K562 (cell line): ENCODE measurements around the gene DBP. TPM values are rescaled to one million over a fixed set of nuclear protein-coding genes. Genes with fewer than 3 reads are reported as not detected.

Source experiments
- BCOR ChIP-seq: fragments of 450-650 bp; IDR thresholded peaks from 2 replicates; pipeline ENCODE4 v1.6.1; 2016
- CCAR2 ChIP-seq: fragments of 200-400 bp; formaldehyde crosslinking; IDR thresholded peaks from 2 replicates; pipeline ENCODE4 v1.6.1; 2017; ENCODE audit warnings: mild to moderate bottlenecking, low read depth, low read length
- FOSL1 ChIP-seq: fragments of 200-800 bp; sonication (Bioruptor generic); conservative IDR thresholded peaks from 2 replicates; pipeline ENCODE4 v1.6.1; 2016; ENCODE audit warnings: missing genetic modification characterization, missing compliant biosample characterization
- FOXJ2 ChIP-seq: fragments of 200-800 bp; sonication (Bioruptor generic); IDR thresholded peaks from 2 replicates; pipeline ENCODE4 v1.6.1; 2016; ENCODE audit warnings: missing genetic modification characterization, missing compliant biosample characterization
- GATA2 ChIP-seq: sonication (generic); formaldehyde crosslinking; IDR thresholded peaks from 2 replicates; pipeline ENCODE4 v1.4.0; 2020; ENCODE audit warnings: mild to moderate bottlenecking, missing genetic modification reagents
- GTF2B ChIP-seq: IDR thresholded peaks from 2 replicates; pipeline ENCODE4 v1.6.1; 2011; ENCODE audit not compliant: insufficient read length; ENCODE audit errors: extremely low read depth
- HINFP ChIP-seq: fragments of 450-650 bp; conservative IDR thresholded peaks from 2 replicates; pipeline ENCODE4 v1.6.1; 2016; ENCODE audit warnings: missing genetic modification characterization, low read depth, mild to moderate bottlenecking, control low read depth, missing compliant biosample characterization
- MTA3 ChIP-seq: fragments of 450-650 bp; formaldehyde crosslinking; IDR thresholded peaks from 2 replicates; pipeline ENCODE4 v1.6.1; 2017; ENCODE audit warnings: mild to moderate bottlenecking, borderline replicate concordance
- MYBL2 ChIP-seq, 2 experiments: fragments of 450-650 bp in 1 of 2; sonication (generic) in 1 of 2; formaldehyde crosslinking in 1 of 2; IDR thresholded peaks; 2 replicates each; pipeline versions ENCODE4 v1.6.1 to v1.8.1; 2017 to 2022; ENCODE audit warnings: borderline replicate concordance in 1 of 2, inconsistent platforms in 1 of 2, low read depth in 1 of 2, mild to moderate bottlenecking in 1 of 2, missing genetic modification reagents in 1 of 2, moderate library complexity in 1 of 2
- NEUROD1 ChIP-seq: fragments of 150-350 bp; IDR thresholded peaks from 2 replicates; pipeline ENCODE4 v1.6.1; 2014; ENCODE audit warnings: borderline replicate concordance, low read length, low read depth; ENCODE audit not compliant: partially characterized antibody
- SMARCC2 ChIP-seq: fragments of 450-650 bp; IDR thresholded peaks from 2 replicates; pipeline ENCODE4 v1.6.1; 2017; ENCODE audit warnings: antibody characterized with exemption, moderate library complexity, mild to moderate bottlenecking, low read depth
- SNRNP70 ChIP-seq: fragments of 200-400 bp; formaldehyde crosslinking; optimal IDR thresholded peaks from 2 replicates; pipeline ENCODE3; 2017; ENCODE audit warnings: low read depth, low read length
- TBL1XR1 ChIP-seq, 2 experiments: IDR thresholded peaks; 2 replicates each; pipeline ENCODE4 v1.6.1; 2012; ENCODE audit warnings: improper control_type of control experiment in 2 of 2, low read length in 2 of 2, mild to moderate bottlenecking in 1 of 2
- TCF15 ChIP-seq: fragments of 250-450 bp; sonication (Bioruptor Pico); IDR thresholded peaks from 2 replicates; pipeline ENCODE4 v1.8.0; 2022; ENCODE audit warnings: moderate library complexity, mild to moderate bottlenecking, inconsistent platforms
- ZHX1 ChIP-seq: fragments of 150-350 bp; conservative IDR thresholded peaks from 2 replicates; pipeline ENCODE4 v1.6.1; 2014; ENCODE audit warnings: low read length
- ZNF23 ChIP-seq: fragments of 250-450 bp; sonication (Bioruptor Pico); IDR thresholded peaks from 2 replicates; pipeline ENCODE4 v1.4.0; 2020; ENCODE audit warnings: mild to moderate bottlenecking
- ZNF518B ChIP-seq: fragments of 250-450 bp; sonication (Bioruptor Pico); IDR thresholded peaks from 2 replicates; pipeline ENCODE4 v1.5.0; 2021; ENCODE audit warnings: mild to moderate bottlenecking, moderate library complexity
- ZNF668 ChIP-seq: fragments of 250-450 bp; sonication (Bioruptor Pico); IDR thresholded peaks from 2 replicates; pipeline ENCODE4 v1.8.0; 2022; ENCODE audit warnings: mild to moderate bottlenecking, inconsistent platforms
- ZSCAN29 ChIP-seq: fragments of 450-650 bp; IDR thresholded peaks from 2 replicates; pipeline ENCODE4 v1.6.1; 2017
- polyA plus RNA-seq, 8 experiments: library from polyadenylated mRNA; depleted of rRNA in 4 of 8; stranded (reverse) in 5 of 8; unstranded in 3 of 8; fragments of >200 nt; fragmentation: Nextera tagmentation in 2 of 8; fragmentation: Illumina TruSeq in 1 of 8; extraction: Ambion mirVana in 2 of 8; extraction: Trizol in 1 of 8; gene quantifications; 2 replicates each; pipeline versions ENCODE4 v1.2.1 to v1.2.3, GENCODE V29; 2011 to 2014; ENCODE audit warnings: inconsistent platforms in 1 of 8, missing spikeins in 1 of 8
- total RNA-seq, 7 experiments: library from RNA; depleted of rRNA in 6 of 7; stranded (reverse); fragments of >200 nt in 6 of 7; fragmentation: Illumina TruSeq in 2 of 7; extraction: Trizol in 2 of 7; gene quantifications; 2 replicates each; pipeline versions ENCODE4 v1.2.1 to v1.2.3, GENCODE V29; 2011 to 2021; ENCODE audit warnings: low replicate concordance in 1 of 7

Gene DBP
- total and polyA plus RNA-seq, 9 of the 15 experiments (the other 6 are each of a cell fraction or from before 2014, with no cell fraction given) = 0.25 to 5.5 (median 1.8) TPM

GRCh38 chr19:48681127-48681470, 43.9 kb upstream of the DBP start (continued):
- no peak for TF ChIP-seq ZNF668 (CRISPR knock-in tag)
- no peak for TF ChIP-seq ZNF518B (CRISPR knock-in tag)
- TF ChIP-seq CCAR2 = no peak
- no peak for TF ChIP-seq ZSCAN29
- TF ChIP-seq SMARCC2 = no peak
- TF ChIP-seq TCF15 (CRISPR knock-in tag) = no peak
- TF ChIP-seq ZNF23 (CRISPR knock-in tag) = no peak
- no peak for TF ChIP-seq GTF2B
- no peak for TF ChIP-seq GATA2 (CRISPR knock-in tag)
- no peak for TF ChIP-seq FOXJ2 (tag)
- no peak for TF ChIP-seq ZHX1
- 0 out of 2 replicates have a peak, but pooled peaks have one; percentile 23 for TF ChIP-seq MTA3
- TF ChIP-seq TBL1XR1 (IDR thresholded peaks at IDR 0.05; ENCODE audit: low read length in 2 of 2) = no peak
- no peak for TF ChIP-seq NEUROD1
- peak; percentile 47; the same call in 1 of the 2 replicates for TF ChIP-seq BCOR
- no peak for TF ChIP-seq HINFP (tag)
- peak; percentile 86 for TF ChIP-seq FOSL1
- no peak for TF ChIP-seq SNRNP70
- TF ChIP-seq MYBL2 (IDR thresholded peaks at IDR 0.05; ENCODE audit: low read depth) = no peak
- TF ChIP-seq MYBL2 (CRISPR knock-in tag; IDR thresholded peaks at IDR 0.05; ENCODE audit: borderline replicate concordance) = no peak
